Fibroblast of lung (primary cell): ENCODE data around the gene PAPPA. TPM values are rescaled to one million over a fixed set of nuclear protein-coding genes. Genes with fewer than 3 reads are reported as not detected.

Experiments
- DNase-seq, 2 donors: peaks; one replicate each; pipeline versions ENCODE4 v3.0.0 to v3.0.0-alpha.2; 2010; ENCODE audit warnings: low read depth in 2 of 2
- H2AFZ ChIP-seq: 2 replicates; pipeline ENCODE4 v1.5.1; 2012; ENCODE audit warnings: low read length, control low read depth, inconsistent platforms
- H3K27ac ChIP-seq: 2 replicates; pipeline ENCODE4 v1.5.1; 2011; ENCODE audit warnings: low read length, control low read depth; ENCODE audit not compliant: insufficient read depth
- H3K27me3 ChIP-seq: 2 replicates; pipeline ENCODE4 v1.5.1; 2011; ENCODE audit warnings: mild to moderate bottlenecking, low read length; ENCODE audit not compliant: control insufficient read depth, insufficient read depth
- H3K36me3 ChIP-seq: 2 replicates; pipeline ENCODE4 v1.5.1; 2011; ENCODE audit warnings: low read length; ENCODE audit not compliant: control insufficient read depth, insufficient read depth
- H3K4me1 ChIP-seq: 2 replicates; pipeline ENCODE4 v1.5.1; 2011; ENCODE audit warnings: low read length; ENCODE audit not compliant: control insufficient read depth, insufficient read depth; ENCODE audit errors: extremely low read depth
- H3K4me2 ChIP-seq: 2 replicates; pipeline ENCODE4 v1.5.1; 2011; ENCODE audit warnings: low read length, control low read depth; ENCODE audit not compliant: insufficient read depth; ENCODE audit errors: extremely low read depth
- H3K4me3 ChIP-seq, 4 experiments: fragments of 200-600 bp in 1 of 4; sonication (generic) in 1 of 4; replicated peaks in 1 of 4; 2 replicates each; pipeline ENCODE4 v1.5.1; 2011 to 2016; ENCODE audit warnings: low read length in 4 of 4, low read depth in 3 of 4, mild to moderate bottlenecking in 3 of 4, control low read depth in 2 of 4, inconsistent platforms in 1 of 4, mixed read lengths in 1 of 4; ENCODE audit not compliant: insufficient read depth in 1 of 4; ENCODE audit errors: control extremely low read depth in 1 of 4
- H3K79me2 ChIP-seq: 2 replicates; pipeline ENCODE4 v1.5.1; 2012; ENCODE audit warnings: mild to moderate bottlenecking, low read length, inconsistent platforms; ENCODE audit not compliant: control insufficient read depth, insufficient read depth
- H3K9ac ChIP-seq: 2 replicates; pipeline ENCODE4 v1.5.1; 2011; ENCODE audit warnings: mild to moderate bottlenecking, low read length, control low read depth; ENCODE audit not compliant: insufficient read depth
- H3K9me3 ChIP-seq: 2 replicates; pipeline ENCODE4 v1.5.1; 2012; ENCODE audit warnings: low read depth, low read length; ENCODE audit not compliant: control insufficient read depth, insufficient read depth
- H4K20me1 ChIP-seq: 2 replicates; pipeline ENCODE4 v1.5.1; 2011; ENCODE audit warnings: low read length; ENCODE audit not compliant: control insufficient read depth, insufficient read depth; ENCODE audit errors: extremely low read depth
- CTCF ChIP-seq, 2 donors: IDR thresholded peaks in 1 of 2; conservative IDR thresholded peaks in 1 of 2; 1 replicate in 1 of 2; 2 replicates in 1 of 2; pipeline ENCODE4 v1.5.1; 2011 to 2012; ENCODE audit warnings: low read length in 2 of 2, control low read depth in 1 of 2, inconsistent platforms in 1 of 2, low read depth in 1 of 2, mild to moderate bottlenecking in 1 of 2
- EZH2 ChIP-seq: IDR thresholded peaks from 2 replicates; pipeline ENCODE4 v1.5.1; 2012; ENCODE audit warnings: low read length, control low read depth, mild to moderate bottlenecking; ENCODE audit errors: missing control alignments
- polyA plus RNA-seq, 2 donors: library from polyadenylated mRNA; depleted of rRNA in 1 of 2; stranded (reverse) in 1 of 2; unstranded in 1 of 2; fragments of >200 nt; gene quantifications; 2 replicates each; pipeline ENCODE4 v1.2.1, GENCODE V29; 2011 to 2012; ENCODE audit warnings: missing spikeins in 1 of 2
- total RNA-seq: library from RNA; depleted of rRNA; stranded (reverse); fragments of >200 nt; gene quantifications from 2 replicates; pipeline ENCODE4 v1.2.1, GENCODE V29; 2014

PAPPA gene
- total and polyA plus RNA-seq, 2 donors (not counting 1 experiment from before 2014, with no cell fraction given), result 8.8 to 45.7 TPM

GRCh38 chr9:116243708-116244107, 90.1 kb downstream of the PAPPA start:
- no peak for DNase-seq
- Histone ChIP-seq H3K79me2 (no peaks in the 10 kb centered on the region), H3K4me1 (no peaks in the 10 kb centered on the region), H3K9ac (no peak overlapping the region), H3K27ac (no peak overlapping the region), H3K27me3 (no peaks in the 10 kb centered on the region), H3K4me2 (no peak overlapping the region), H3K36me3 (no peaks in the 10 kb centered on the region), H2AFZ (no peak overlapping the region), H4K20me1 (no peaks in the 10 kb centered on the region), H3K4me3 (no peak overlapping the region), H3K9me3 (no peaks in the 10 kb centered on the region)
- no peak for TF ChIP-seq CTCF (conservative IDR thresholded peaks at IDR 0.05 in 1 of 2, IDR thresholded peaks at IDR 0.05 in 1 of 2; ENCODE audit: low read depth in 1 of 2, low read length in 2 of 2)
- no peak for TF ChIP-seq EZH2

GRCh38 chr9:116247284-116247683, 93.7 kb downstream of the PAPPA start:
- Histone ChIP-seq H3K9me3 (no peaks in the 10 kb centered on the region), H3K36me3 (no peaks in the 10 kb centered on the region), H3K4me2 (no peak overlapping the region), H2AFZ (no peak overlapping the region), H4K20me1 (no peaks in the 10 kb centered on the region), H3K27me3 (no peaks in the 10 kb centered on the region), H3K79me2 (no peaks in the 10 kb centered on the region), H3K4me3 (no peak overlapping the region), H3K9ac (no peak overlapping the region), H3K4me1 (no peaks in the 10 kb centered on the region), H3K27ac (no peak overlapping the region)
- DNase-seq, result no peak
- TF ChIP-seq EZH2, result no peak
- TF ChIP-seq CTCF (conservative IDR thresholded peaks at IDR 0.05 in 1 of 2, IDR thresholded peaks at IDR 0.05 in 1 of 2; ENCODE audit: low read depth in 1 of 2, low read length in 2 of 2), result no peak

- H3K27ac ChIP-seq, result no peak overlapping the region
- H3K9me3 ChIP-seq, result no peaks in the 10 kb centered on the region
- H4K20me1 ChIP-seq, result no peaks in the 10 kb centered on the region
- DNase-seq, result no peak
- H3K36me3 ChIP-seq, result no peaks in the 10 kb centered on the region
- no peaks in the 10 kb centered on the region for H3K4me1 ChIP-seq
- H3K79me2 ChIP-seq, result no peaks in the 10 kb centered on the region
- no peak overlapping the region for H2AFZ ChIP-seq
- TF ChIP-seq EZH2 (no peak), CTCF (conservative IDR thresholded peaks at IDR 0.05 in 1 of 2, IDR thresholded peaks at IDR 0.05 in 1 of 2; ENCODE audit: low read depth in 1 of 2, low read length in 2 of 2) (no peak)
- no peak overlapping the region for H3K9ac ChIP-seq
- H3K27me3 ChIP-seq, result no peaks in the 10 kb centered on the region
- H3K4me3 ChIP-seq, result no peak overlapping the region
- no peak overlapping the region for H3K4me2 ChIP-seq
These were observed 94.3 kb downstream of the PAPPA start for GRCh38 chr9:116247791-116248374.
